Activated T-cell treated with anti-CD3 and anti-CD28 coated beads, Interleukin-2, amount 50 U/mL, for 4 hours (primary cell): Measurements from ENCODE around the gene FN3K. TPM values are rescaled to one million over a fixed set of nuclear protein-coding genes. Genes with fewer than 3 reads are reported as not detected.
"Not testable (repeated sequence)": the region's sequence is repeated elsewhere in the genome, so short reads cannot be mapped to it uniquely, and the experiment has no call there.

ENCODE experiments used
- ATAC-seq, 2 donors: fragments of 200-7000 bp; cut with Tn5 transposase; one replicate each; pipeline ENCODE4 v1.10.0; 2021
- DNase-seq: peaks from one replicate; pipeline ENCODE4 v3.0.0-alpha.2; 2020
- H3K27me3 Mint-ChIP-seq: one replicate; pipeline ENCODE4 v1.8.0; 2021; ENCODE audit warnings: low read depth, mixed read lengths
- H3K36me3 Mint-ChIP-seq: one replicate; pipeline ENCODE4 v1.8.0; 2022; ENCODE audit warnings: mixed read lengths; ENCODE audit not compliant: insufficient read depth
- H3K4me1 Mint-ChIP-seq: one replicate; pipeline ENCODE4 v1.8.0; 2021; ENCODE audit warnings: low read depth, mixed read lengths
- H3K4me3 Mint-ChIP-seq: one replicate; pipeline ENCODE4 v1.8.0; 2021; ENCODE audit warnings: mild to moderate bottlenecking, moderate library complexity, mixed read lengths
- H3K9me3 Mint-ChIP-seq: one replicate; pipeline ENCODE4 v1.8.0; 2021; ENCODE audit warnings: mixed read lengths
- total RNA-seq, 3 donors: library from RNA; stranded (reverse); gene quantifications; one replicate each; pipeline ENCODE4 v1.2.1, GENCODE V29; 2021

FN3K gene
- total RNA-seq, 3 donors from 2014 or later = 0.79 to 1.3 (median 1.0) TPM

- peaks cover under 1% of the 10 kb centered on the region for H3K4me1 Mint-ChIP-seq
- ATAC-seq = no peak
Observed at GRCh38 chr17:82740906-82741759, 5.7 kb downstream of the FN3K start.

GRCh38 chr17:82743344-82744219, 8.2 kb downstream of the FN3K start:
- Mint-ChIP-seq H3K4me3 (no peak overlapping the region), H3K27me3 (no peaks in the 10 kb centered on the region), H3K9me3 (peaks cover 16% of the 10 kb centered on the region), H3K36me3 (peaks cover 17% of the 10 kb centered on the region), H3K4me1 (no peaks in the 10 kb centered on the region)
- DNase-seq (no peak), ATAC-seq (no peak)

More at GRCh38 chr17:82740906-82741759, 5.7 kb downstream of the FN3K start:
- H3K4me3 Mint-ChIP-seq = no peak overlapping the region
- DNase-seq = no peak
- H3K27me3 Mint-ChIP-seq = no peaks in the 10 kb centered on the region
- H3K36me3 Mint-ChIP-seq = peaks cover 17% of the 10 kb centered on the region
- peaks cover 12% of the 10 kb centered on the region for H3K9me3 Mint-ChIP-seq

GRCh38 chr17:82744736-82745135, 9.3 kb downstream of the FN3K start:
- not testable (repeated sequence) for ATAC-seq, DNase-seq, H3K4me3 Mint-ChIP-seq, H3K4me1 Mint-ChIP-seq, H3K27me3 Mint-ChIP-seq
- peaks cover 16% of the 10 kb centered on the region for H3K9me3 Mint-ChIP-seq
- peaks cover 17% of the 10 kb centered on the region for H3K36me3 Mint-ChIP-seq

GRCh38 chr17:82745524-82745923, 10.1 kb downstream of the FN3K start:
- H3K4me1 Mint-ChIP-seq = no peaks in the 10 kb centered on the region
- ATAC-seq = no peak
- H3K9me3 Mint-ChIP-seq = peaks cover 16% of the 10 kb centered on the region
- H3K4me3 Mint-ChIP-seq = no peak overlapping the region
- no peaks in the 10 kb centered on the region for H3K27me3 Mint-ChIP-seq
- peaks cover 13% of the 10 kb centered on the region for H3K36me3 Mint-ChIP-seq
- no peak for DNase-seq

GRCh38 chr17:82748756-82749155, 13.3 kb downstream of the FN3K start:
- ATAC-seq (no peak), DNase-seq (no peak)
- H3K36me3 Mint-ChIP-seq = no peaks in the 10 kb centered on the region
- H3K9me3 Mint-ChIP-seq = peaks cover 6% of the 10 kb centered on the region
- no peak overlapping the region for H3K4me3 Mint-ChIP-seq
- H3K27me3 Mint-ChIP-seq = no peaks in the 10 kb centered on the region
- peaks cover 12% of the 10 kb centered on the region for H3K4me1 Mint-ChIP-seq

- no peak for DNase-seq
- Mint-ChIP-seq H3K36me3 (peaks cover 4% of the 10 kb centered on the region), H3K4me1 (peaks cover 23% of the 10 kb centered on the region), H3K9me3 (peaks cover 6% of the 10 kb centered on the region), H3K27me3 (no peaks in the 10 kb centered on the region), H3K4me3 (peak overlapping the region; percentile 54)
- ATAC-seq = no peak
Observed at GRCh38 chr17:82750241-82750908, 15.0 kb downstream of the FN3K start.

- peaks cover 25% of the 10 kb centered on the region for H3K4me1 Mint-ChIP-seq
- H3K9me3 Mint-ChIP-seq = peaks cover 3% of the 10 kb centered on the region
- H3K27me3 Mint-ChIP-seq = no peaks in the 10 kb centered on the region
- no peak overlapping the region for H3K4me3 Mint-ChIP-seq
- ATAC-seq = peak; percentile 29 to 47
- peaks cover 9% of the 10 kb centered on the region for H3K36me3 Mint-ChIP-seq
- DNase-seq = no peak
Observed at GRCh38 chr17:82751171-82751570, 15.8 kb downstream of the FN3K start.

- no peaks in the 10 kb centered on the region for H3K9me3 Mint-ChIP-seq
- DNase-seq = peak; percentile 90
- peaks cover 10% of the 10 kb centered on the region for H3K36me3 Mint-ChIP-seq
- peak; percentile 82 to 83 for ATAC-seq
- peaks cover 25% of the 10 kb centered on the region for H3K4me1 Mint-ChIP-seq
- H3K27me3 Mint-ChIP-seq = no peaks in the 10 kb centered on the region
- H3K4me3 Mint-ChIP-seq = peak within 1 kb of the TSS; percentile 87
Observed at GRCh38 chr17:82751571-82752370, 16.4 kb downstream of the FN3K start, which contains the start of gene TBCD. TSS of gene TBCD (plus strand) at chr17:82752065. CDS start at chr17:82752194, 129 bp downstream.

GRCh38 chr17:82752371-82753200, 17.2 kb downstream of the FN3K start:
- peak overlapping the region; percentile 87 for H3K4me3 Mint-ChIP-seq
- DNase-seq (no peak), ATAC-seq (peak; percentile 35 to 47)
- H3K9me3 Mint-ChIP-seq = no peaks in the 10 kb centered on the region
- peaks cover 25% of the 10 kb centered on the region for H3K4me1 Mint-ChIP-seq
- no peaks in the 10 kb centered on the region for H3K27me3 Mint-ChIP-seq
- peaks cover 10% of the 10 kb centered on the region for H3K36me3 Mint-ChIP-seq

GRCh38 chr17:82753201-82753464, 17.7 kb downstream of the FN3K start:
- no peaks in the 10 kb centered on the region for H3K27me3 Mint-ChIP-seq
- peak overlapping the region; percentile 87 for H3K4me3 Mint-ChIP-seq
- peaks cover 25% of the 10 kb centered on the region for H3K4me1 Mint-ChIP-seq
- no peak for ATAC-seq
- DNase-seq = no peak
- H3K9me3 Mint-ChIP-seq = no peaks in the 10 kb centered on the region
- peaks cover 10% of the 10 kb centered on the region for H3K36me3 Mint-ChIP-seq

GRCh38 chr17:82754297-82755208, 19.1 kb downstream of the FN3K start:
- Mint-ChIP-seq H3K4me3 (peak overlapping the region; percentile 48), H3K27me3 (no peaks in the 10 kb centered on the region), H3K4me1 (peaks cover 25% of the 10 kb centered on the region), H3K9me3 (no peaks in the 10 kb centered on the region), H3K36me3 (peaks cover 10% of the 10 kb centered on the region)
- ATAC-seq (no peak), DNase-seq (no peak)

- Mint-ChIP-seq H3K4me3 (no peak overlapping the region), H3K36me3 (peaks cover 12% of the 10 kb centered on the region), H3K4me1 (peaks cover 25% of the 10 kb centered on the region), H3K9me3 (no peaks in the 10 kb centered on the region), H3K27me3 (no peaks in the 10 kb centered on the region)
- DNase-seq = no peak
- ATAC-seq = no peak
Observed at GRCh38 chr17:82756166-82756565, 20.8 kb downstream of the FN3K start.
